NT2/D1 (cell line): Measurements from ENCODE around the gene AGBL1.

Experiments
- DNase-seq: peaks from one replicate; pipeline ENCODE4 v3.0.0-alpha.2; 2011; ENCODE audit warnings: low read depth, low spot score
- H3K27me3 ChIP-seq: 2 replicates; pipeline ENCODE4 v1.6.0; 2011; ENCODE audit warnings: mild to moderate bottlenecking; ENCODE audit not compliant: insufficient read length, insufficient read depth
- H3K36me3 ChIP-seq: 2 replicates; pipeline ENCODE4 v1.6.1; 2011; ENCODE audit warnings: mild to moderate bottlenecking, low read length, mixed read lengths; ENCODE audit not compliant: insufficient read depth, insufficient read length
- H3K4me1 ChIP-seq: 2 replicates; pipeline ENCODE4 v1.5.1; 2011; ENCODE audit not compliant: insufficient read depth, insufficient read length
- H3K4me3 ChIP-seq: 2 replicates; pipeline ENCODE4 v1.5.1; 2011; ENCODE audit warnings: low read depth; ENCODE audit not compliant: insufficient read length
- H3K9ac ChIP-seq: 2 replicates; pipeline ENCODE4 v1.6.0; 2011; ENCODE audit warnings: low read depth; ENCODE audit not compliant: insufficient read length
- H3K9me3 ChIP-seq: 2 replicates; pipeline ENCODE4 v1.5.1; 2011; ENCODE audit warnings: mild to moderate bottlenecking, low read length; ENCODE audit not compliant: insufficient read depth
- SUZ12 ChIP-seq: IDR thresholded peaks from 2 replicates; pipeline ENCODE4 v1.6.1; 2011; ENCODE audit not compliant: insufficient read length, insufficient read depth; ENCODE audit errors: extremely low read depth
- YY1 ChIP-seq: IDR thresholded peaks from 2 replicates; pipeline ENCODE4 v1.6.1; 2011; ENCODE audit not compliant: insufficient read length, insufficient read depth
- ZNF274 ChIP-seq: IDR thresholded peaks from 2 replicates; pipeline ENCODE4 v1.6.1; 2011; ENCODE audit warnings: mild to moderate bottlenecking, low read depth, low read length

The AGBL1 gene

GRCh38 chr15:86300390-86301125, 220.9 kb downstream of the AGBL1 start:
- no peak for DNase-seq
- H3K4me3 ChIP-seq, result no peak overlapping the region
- no peaks in the 10 kb centered on the region for H3K4me1 ChIP-seq
- H3K9ac ChIP-seq, result no peak overlapping the region
- no peak for TF ChIP-seq SUZ12
- TF ChIP-seq ZNF274, result no peak
- no peak for TF ChIP-seq YY1
- peaks cover 2% of the 10 kb centered on the region for H3K27me3 ChIP-seq
- no peaks in the 10 kb centered on the region for H3K9me3 ChIP-seq
- H3K36me3 ChIP-seq, result no peaks in the 10 kb centered on the region

- Histone ChIP-seq H3K36me3 (no peaks in the 10 kb centered on the region), H3K4me3 (no peak overlapping the region), H3K9me3 (no peaks in the 10 kb centered on the region), H3K27me3 (no peaks in the 10 kb centered on the region), H3K4me1 (no peaks in the 10 kb centered on the region), H3K9ac (no peak overlapping the region)
- DNase-seq, result no peak
- no peak for TF ChIP-seq ZNF274
These were observed 232.1 kb downstream of the AGBL1 start for GRCh38 chr15:86311568-86312280.

- no peak overlapping the region for H3K4me3 ChIP-seq
- DNase-seq, result no peak
- no peaks in the 10 kb centered on the region for H3K36me3 ChIP-seq
- no peaks in the 10 kb centered on the region for H3K9me3 ChIP-seq
- H3K9ac ChIP-seq, result no peak overlapping the region
- no peak for TF ChIP-seq ZNF274
- TF ChIP-seq SUZ12, result no peak
- TF ChIP-seq YY1, result no peak
- no peaks in the 10 kb centered on the region for H3K27me3 ChIP-seq
- no peaks in the 10 kb centered on the region for H3K4me1 ChIP-seq
These were observed 232.8 kb downstream of the AGBL1 start for GRCh38 chr15:86312486-86312885.

GRCh38 chr15:86316216-86316615, 236.5 kb downstream of the AGBL1 start:
- H3K9me3 ChIP-seq, result no peaks in the 10 kb centered on the region
- DNase-seq, result no peak
- H3K4me3 ChIP-seq, result no peak overlapping the region
- no peaks in the 10 kb centered on the region for H3K27me3 ChIP-seq
- no peak overlapping the region for H3K9ac ChIP-seq
- no peaks in the 10 kb centered on the region for H3K36me3 ChIP-seq
- H3K4me1 ChIP-seq, result no peaks in the 10 kb centered on the region
- TF ChIP-seq ZNF274, result no peak
- TF ChIP-seq YY1, result no peak
- no peak for TF ChIP-seq SUZ12

- H3K4me1 ChIP-seq, result no peaks in the 10 kb centered on the region
- no peaks in the 10 kb centered on the region for H3K9me3 ChIP-seq
- TF ChIP-seq YY1 (no peak), ZNF274 (no peak), SUZ12 (no peak)
- DNase-seq, result no peak
- no peak overlapping the region for H3K4me3 ChIP-seq
- no peaks in the 10 kb centered on the region for H3K36me3 ChIP-seq
- no peaks in the 10 kb centered on the region for H3K27me3 ChIP-seq
- H3K9ac ChIP-seq, result no peak overlapping the region
These were observed 237.2 kb downstream of the AGBL1 start for GRCh38 chr15:86316726-86317383.

- Histone ChIP-seq H3K9me3 (no peaks in the 10 kb centered on the region), H3K4me3 (no peak overlapping the region), H3K36me3 (no peaks in the 10 kb centered on the region), H3K9ac (no peak overlapping the region), H3K4me1 (no peaks in the 10 kb centered on the region), H3K27me3 (no peaks in the 10 kb centered on the region)
- TF ChIP-seq SUZ12, result no peak
- TF ChIP-seq ZNF274, result no peak
- no peak for DNase-seq
These were observed 237.7 kb downstream of the AGBL1 start for GRCh38 chr15:86317384-86317740.

- DNase-seq, result no peak
- no peaks in the 10 kb centered on the region for H3K4me1 ChIP-seq
- H3K9me3 ChIP-seq, result no peaks in the 10 kb centered on the region
These were observed 243.0 kb downstream of the AGBL1 start for GRCh38 chr15:86322629-86323028.

More at GRCh38 chr15:86322629-86323028, 243.0 kb downstream of the AGBL1 start:
- Histone ChIP-seq H3K4me3 (no peak overlapping the region), H3K36me3 (no peaks in the 10 kb centered on the region), H3K27me3 (no peaks in the 10 kb centered on the region), H3K9ac (no peak overlapping the region)
- TF ChIP-seq SUZ12 (no peak), ZNF274 (no peak), YY1 (no peak)
